Renal cortical epithelial cell (primary cell): ENCODE data around the gene CFAP54. TPM values are rescaled to one million over a fixed set of nuclear protein-coding genes. Genes with fewer than 3 reads are reported as not detected.
"Not testable (repeated sequence)": the region's sequence is repeated elsewhere in the genome, so short reads cannot be mapped to it uniquely, and the experiment has no call there.

Source experiments
- DNase-seq: peaks from one replicate; pipeline ENCODE4 v3.0.0-alpha.2; 2011; ENCODE audit warnings: low read depth
- total RNA-seq: library from RNA; depleted of rRNA; stranded (reverse); fragments of >200 nt; gene quantifications from 2 replicates; pipeline ENCODE4 v1.2.3, GENCODE V29; 2014

The CFAP54 gene
- total RNA-seq, 1 donor from 2014 or later, result 11.3 TPM

- DNase-seq, result peak; percentile 51
These were observed 17.0 kb upstream of the CFAP54 start for GRCh38 chr12:96472384-96472783.

GRCh38 chr12:96473394-96474093, 15.8 kb upstream of the CFAP54 start:
- DNase-seq, result no peak

GRCh38 chr12:96474206-96474605, 15.2 kb upstream of the CFAP54 start:
- DNase-seq, result no peak

GRCh38 chr12:96478011-96478410, 11.4 kb upstream of the CFAP54 start:
- DNase-seq, result no peak

- DNase-seq, result no peak
These were observed 7.3 kb upstream of the CFAP54 start for GRCh38 chr12:96482086-96482485.

GRCh38 chr12:96483116-96483515, 6.3 kb upstream of the CFAP54 start:
- DNase-seq, result peak; percentile 84

GRCh38 chr12:96486751-96487613, 2.4 kb upstream of the CFAP54 start:
- peak; percentile 91 for DNase-seq

- DNase-seq, result no peak
These were observed 1.7 kb upstream of the CFAP54 start for GRCh38 chr12:96487634-96488033.

- peak; percentile 70 for DNase-seq
These were observed 3.7 kb downstream of the CFAP54 start for GRCh38 chr12:96493106-96493505.

GRCh38 chr12:96494154-96494553, 4.8 kb downstream of the CFAP54 start:
- DNase-seq, result not testable (repeated sequence)

GRCh38 chr12:96495155-96495554, 5.8 kb downstream of the CFAP54 start:
- DNase-seq, result no peak

- no peak for DNase-seq
These were observed 6.6 kb downstream of the CFAP54 start for GRCh38 chr12:96495841-96496545.

- no peak for DNase-seq
These were observed 7.6 kb downstream of the CFAP54 start for GRCh38 chr12:96496944-96497343.

GRCh38 chr12:96497855-96498254, 8.5 kb downstream of the CFAP54 start:
- peak; percentile 61 for DNase-seq

- DNase-seq, result no peak
These were observed 11.3 kb downstream of the CFAP54 start for GRCh38 chr12:96500693-96501092.

- DNase-seq, result peak; percentile 96
These were observed 11.9 kb downstream of the CFAP54 start for GRCh38 chr12:96501133-96501761.

GRCh38 chr12:96501908-96502307, 12.5 kb downstream of the CFAP54 start:
- DNase-seq, result no peak

- DNase-seq, result peak; percentile 79
These were observed 13.1 kb downstream of the CFAP54 start for GRCh38 chr12:96502477-96502876.

- no peak for DNase-seq
These were observed 13.7 kb downstream of the CFAP54 start for GRCh38 chr12:96502949-96503532.

- DNase-seq, result peak; percentile 68
These were observed 14.6 kb downstream of the CFAP54 start for GRCh38 chr12:96503976-96504375.

GRCh38 chr12:96506776-96507175, 17.4 kb downstream of the CFAP54 start:
- no peak for DNase-seq
